ENCODE measurements around the gene DSN1. TPM values are rescaled to one million over a fixed set of nuclear protein-coding genes. Genes with fewer than 3 reads are reported as not detected.

The DSN1 gene
- total and polyA plus RNA-seq, 9 of the 15 experiments (the other 6 are each of a cell fraction or from before 2014, with no cell fraction given): 23.3 to 45.3 (median 31.1) TPM

GRCh38 chr20:36768768-36769430 is 4.7 kb downstream of the DSN1 start:
- FAIRE-seq (no peak), ATAC-seq (no peak), DNase-seq (ENCODE audit: extremely low read depth in 1 of 4, low spot score in 3 of 4) (no peak)
- Histone ChIP-seq H4K20me1 (replicated peaks; ENCODE audit: control insufficient read depth, insufficient read depth, low read length) (no peaks in the 10 kb centered on the region; the same call in 1 of the 2 replicates), H3K36me3 (ENCODE audit: control insufficient read depth, insufficient read depth, low read length) (peaks cover 41% of the 10 kb centered on the region), H3K79me2 (ENCODE audit: control insufficient read depth, insufficient read depth, low read length) (peaks cover 14% of the 10 kb centered on the region), H3K9ac (ENCODE audit: insufficient read depth in 1 of 2, low read depth in 2 of 2, low read length in 2 of 2) (no peak overlapping the region), H3K27ac (ENCODE audit: extremely low read depth, low read depth, low read length) (no peak overlapping the region), H3K27me3 (ENCODE audit: control insufficient read depth in 2 of 2, insufficient read depth in 2 of 2, low read length in 2 of 2) (no peaks in the 10 kb centered on the region), H2AFZ (ENCODE audit: low read depth, low read length) (no peak overlapping the region), H3K4me3 (no peak overlapping the region), H3K4me1 (replicated peaks in 1 of 2; ENCODE audit: control insufficient read depth in 2 of 2, insufficient read depth in 2 of 2, low read length in 2 of 2) (peaks cover 17 to 19% of the 10 kb centered on the region in 2 experiments; a peak in 4 of 5 replicates), H3K9me1 (ENCODE audit: control insufficient read depth, insufficient read depth, low read length) (no peaks in the 10 kb centered on the region), H3K9me3 (replicated peaks; ENCODE audit: control insufficient read depth, insufficient read depth, low read depth, low read length) (no peaks in the 10 kb centered on the region), H3K4me2 (ENCODE audit: insufficient read depth, low read length) (no peak overlapping the region)
- BruUV-seq (replicated peaks): no TSS peak
- 77% methylated on average over 5 of the region's 5 CpGs for WGBS (ENCODE audit: insufficient coverage, low coverage, missing lambda C conversion rate)
- ChIA-PET POLR2A (interaction anchor here (0.6 to 1.8 kb wide), 4 partner anchors 8 to 190 kb away, joined by 3 to 5 read pairs (median 3); no protein-coding TSS in a partner anchor), CTCF (ENCODE audit: low intra/inter-chr PET ratio) (no interaction called here)
- intact Hi-C loops (cut with micrococcal nuclease) (no loop called here), in situ Hi-C loops (cut with MboI) (no loop called here)
- TF ChIP-seq DIDO1 (tag; IDR thresholded peaks at IDR 0.05; ENCODE audit: low read depth): no peak
- TF ChIP-seq ZNF79 (CRISPR knock-in tag; IDR thresholded peaks at IDR 0.05; ENCODE audit: low read depth): no peak
- TF ChIP-seq STAT5A (IDR thresholded peaks at IDR 0.05; ENCODE audit: borderline replicate concordance, low read length): no peak
- TF ChIP-seq ZNF639 (CRISPR knock-in tag; conservative IDR thresholded peaks at IDR 0.05 in 1 of 2, IDR thresholded peaks at IDR 0.05 in 1 of 2): no peak
- TF ChIP-seq L3MBTL2 (IDR thresholded peaks at IDR 0.05): no peak
- TF ChIP-seq SREBF2 (CRISPR knock-in tag; IDR thresholded peaks at IDR 0.05): no peak
- no peak for TF ChIP-seq GATAD2B (IDR thresholded peaks at IDR 0.05; ENCODE audit: borderline replicate concordance)

Measured in K562 (cell line).